Measurements from ENCODE around the gene SRC. TPM values are rescaled to one million over a fixed set of nuclear protein-coding genes. Genes with fewer than 3 reads are reported as not detected.

The SRC gene
- polyA plus RNA-seq, 1 of the 3 experiments (the other 2 are of a cell fraction): 23.8 TPM

- no peaks in the 10 kb centered on the region for H3K27me3 ChIP-seq (ENCODE audit: insufficient read depth)
- 92% methylated on average over 13 of the region's 15 CpGs for WGBS (ENCODE audit: low lambda C conversion rate)
- peaks cover 7 to 46% of the 10 kb centered on the region in 2 experiments for H3K36me3 ChIP-seq (replicated peaks in 1 of 2; ENCODE audit: control insufficient read depth in 1 of 2, insufficient read depth in 2 of 2, low read length in 1 of 2)
- no peak overlapping the region for H3K4me3 ChIP-seq (ENCODE audit: low read depth in 2 of 2, low read length in 1 of 2)
- DNase-seq: no peak
- no peak for TF ChIP-seq TAF1 (IDR thresholded peaks at IDR 0.05; ENCODE audit: borderline replicate concordance, low read depth, low read length)
- TF ChIP-seq EZH2phosphoT487 (IDR thresholded peaks at IDR 0.05; ENCODE audit: borderline replicate concordance, low read depth): no peak
- no peak for TF ChIP-seq EP300 (IDR thresholded peaks at IDR 0.05; ENCODE audit: borderline replicate concordance in 1 of 2, low read depth in 1 of 2, low read length in 1 of 2)
- no peak for TF ChIP-seq USF2 (IDR thresholded peaks at IDR 0.05; ENCODE audit: borderline replicate concordance, low read depth, low read length)
- TF ChIP-seq CHD2 (IDR thresholded peaks at IDR 0.05; ENCODE audit: low read length, partially characterized antibody): no peak
- no peak for TF ChIP-seq GATA2 (CRISPR knock-in tag; IDR thresholded peaks at IDR 0.05)
- no peak for TF ChIP-seq FOXM1 (IDR thresholded peaks at IDR 0.05; ENCODE audit: low read depth)
- TF ChIP-seq NRF1 (IDR thresholded peaks at IDR 0.05; ENCODE audit: low read depth, low read length): no peak
- TF ChIP-seq GABPA (IDR thresholded peaks at IDR 0.05; ENCODE audit: low read depth): no peak
- no peak for TF ChIP-seq CTCF (IDR thresholded peaks at IDR 0.05)
- TF ChIP-seq TCF12 (IDR thresholded peaks at IDR 0.05): no peak
- H3K9me2 ChIP-seq: no peaks in the 10 kb centered on the region
- H3K4me2 ChIP-seq: no peak overlapping the region
- POLR2A ChIA-PET: no interaction called here
- H3F3A ChIP-seq (replicated peaks; ENCODE audit: insufficient read depth): no peaks in the 10 kb centered on the region
- H3K9ac ChIP-seq: no peak overlapping the region
- no peak overlapping the region for H2AFZ ChIP-seq (ENCODE audit: low read depth)
- H3K9me3 ChIP-seq: no peaks in the 10 kb centered on the region
- H4K20me1 ChIP-seq (ENCODE audit: insufficient read depth): no peaks in the 10 kb centered on the region
- CTCF ChIA-PET: interaction anchor here (0.6 to 1.9 kb wide), 6 partner anchors 7 to 203 kb away, joined by 3 to 7 read pairs (median 4); no protein-coding TSS in a partner anchor
- H3K79me2 ChIP-seq (ENCODE audit: insufficient read depth): no peaks in the 10 kb centered on the region
- peak overlapping the region in 1 of 2 experiments; percentile 88; a peak in 1 of 4 replicates for H3K27ac ChIP-seq (ENCODE audit: low read depth in 2 of 2, low read length in 1 of 2)
- peaks cover 0 to 42% of the 10 kb centered on the region in 2 experiments; a peak in 2 of 4 replicates for H3K4me1 ChIP-seq (ENCODE audit: control insufficient read depth in 1 of 2, insufficient read depth in 2 of 2, low read depth in 1 of 2, low read length in 1 of 2)
These were observed 53.0 kb downstream of the SRC start for GRCh38 chr20:37398750-37399621.

GRCh38 chr20:37401282-37401929 is 55.5 kb downstream of the SRC start:
- no peaks in the 10 kb centered on the region for H3K9me3 ChIP-seq
- no peaks in the 10 kb centered on the region for H3K27me3 ChIP-seq (ENCODE audit: insufficient read depth)
- no peak overlapping the region for H3K4me3 ChIP-seq (ENCODE audit: low read depth in 2 of 2, low read length in 1 of 2)
- H2AFZ ChIP-seq (ENCODE audit: low read depth): no peak overlapping the region
- no peaks in the 10 kb centered on the region for H4K20me1 ChIP-seq (ENCODE audit: insufficient read depth)
- H3K9ac ChIP-seq: no peak overlapping the region
- H3K4me1 ChIP-seq (ENCODE audit: control insufficient read depth in 1 of 2, insufficient read depth in 2 of 2, low read depth in 1 of 2, low read length in 1 of 2): peaks cover 0 to 29% of the 10 kb centered on the region in 2 experiments; a peak in 1 of 4 replicates
- CTCF ChIA-PET: interaction anchor here (0.9 kb wide), 1 partner anchor 102 kb away, joined by 3 read pairs; no protein-coding TSS in a partner anchor
- WGBS (ENCODE audit: low lambda C conversion rate): 90% methylated on average over 7 of the region's 9 CpGs
- no peak for DNase-seq
- no peak overlapping the region for H3K27ac ChIP-seq (ENCODE audit: low read depth in 2 of 2, low read length in 1 of 2)
- no peaks in the 10 kb centered on the region for H3K9me2 ChIP-seq
- no peak overlapping the region for H3K4me2 ChIP-seq
- peaks cover 7 to 46% of the 10 kb centered on the region in 2 experiments for H3K36me3 ChIP-seq (replicated peaks in 1 of 2; ENCODE audit: control insufficient read depth in 1 of 2, insufficient read depth in 2 of 2, low read length in 1 of 2)
- peaks cover 16% of the 10 kb centered on the region for H3F3A ChIP-seq (replicated peaks; ENCODE audit: insufficient read depth)
- no peaks in the 10 kb centered on the region for H3K79me2 ChIP-seq (ENCODE audit: insufficient read depth)
- POLR2A ChIA-PET: no interaction called here
- TF ChIP-seq IRF3 (IDR thresholded peaks at IDR 0.05; ENCODE audit: low read depth, low read length) (no peak), GATA2 (CRISPR knock-in tag; IDR thresholded peaks at IDR 0.05) (no peak), RFX5 (IDR thresholded peaks at IDR 0.05; ENCODE audit: low read length) (no peak), USF1 (IDR thresholded peaks at IDR 0.05; ENCODE audit: borderline replicate concordance, low read depth) (no peak), POLR2AphosphoS5 (IDR thresholded peaks at IDR 0.05; ENCODE audit: low read depth, low read length) (no peak), YY1 (IDR thresholded peaks at IDR 0.05; ENCODE audit: low read depth) (no peak), CHD2 (IDR thresholded peaks at IDR 0.05; ENCODE audit: low read length, partially characterized antibody) (no peak)

Data from SK-N-SH (cell line).